Astrocyte of the hippocampus (primary cell): ENCODE measurements around the gene B3GALT5.
A peak's percentile ranks its signal among the peaks of the same experiment; 100 is the strongest.

ENCODE experiments used
- DNase-seq: peaks from one replicate; pipeline ENCODE4 v3.0.0; 2011; ENCODE audit warnings: low read depth, low spot score

B3GALT5 gene

DNA sequence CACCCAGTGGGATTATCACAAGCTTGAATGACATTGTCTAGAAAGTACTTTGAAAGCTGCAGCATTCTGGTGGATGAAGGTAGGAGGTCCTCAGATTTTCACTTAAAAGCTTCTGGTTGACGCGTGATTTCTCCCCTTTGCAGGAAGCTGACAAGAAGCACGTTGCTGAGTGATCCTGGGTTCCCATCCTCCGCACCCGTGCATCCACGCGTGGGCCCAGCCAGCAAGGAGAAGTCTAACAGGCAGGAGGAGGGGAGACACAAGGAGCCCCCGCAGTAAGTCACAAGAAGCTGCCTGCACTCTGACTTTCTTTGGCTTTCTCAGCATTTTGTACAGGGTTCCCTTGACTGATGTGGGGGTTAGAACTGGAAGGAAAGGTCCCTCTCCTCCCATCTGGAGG is 7.8 kb upstream of the B3GALT5 start:
- DNase-seq: no peak

DNA sequence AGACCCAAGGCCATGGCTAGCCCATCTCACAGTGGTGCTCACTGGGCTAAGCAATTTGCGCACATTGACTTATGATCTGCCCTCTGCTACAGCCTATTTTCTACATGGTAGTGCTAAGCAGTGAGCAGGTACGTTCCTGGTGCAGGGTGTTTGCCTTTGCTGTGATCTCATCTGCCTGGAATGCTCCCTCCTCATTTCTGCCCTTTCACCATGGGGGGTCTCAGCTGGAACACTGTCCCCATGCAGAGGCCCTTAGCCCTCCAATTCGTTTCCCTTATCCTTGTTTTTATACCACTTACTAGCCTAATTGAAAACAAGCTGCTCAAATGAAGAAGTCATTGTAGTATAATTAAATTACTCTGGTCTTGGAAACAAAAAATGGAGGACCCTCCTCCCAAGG is 2.0 kb upstream of the B3GALT5 start:
- peak; percentile 55 for DNase-seq

DNA sequence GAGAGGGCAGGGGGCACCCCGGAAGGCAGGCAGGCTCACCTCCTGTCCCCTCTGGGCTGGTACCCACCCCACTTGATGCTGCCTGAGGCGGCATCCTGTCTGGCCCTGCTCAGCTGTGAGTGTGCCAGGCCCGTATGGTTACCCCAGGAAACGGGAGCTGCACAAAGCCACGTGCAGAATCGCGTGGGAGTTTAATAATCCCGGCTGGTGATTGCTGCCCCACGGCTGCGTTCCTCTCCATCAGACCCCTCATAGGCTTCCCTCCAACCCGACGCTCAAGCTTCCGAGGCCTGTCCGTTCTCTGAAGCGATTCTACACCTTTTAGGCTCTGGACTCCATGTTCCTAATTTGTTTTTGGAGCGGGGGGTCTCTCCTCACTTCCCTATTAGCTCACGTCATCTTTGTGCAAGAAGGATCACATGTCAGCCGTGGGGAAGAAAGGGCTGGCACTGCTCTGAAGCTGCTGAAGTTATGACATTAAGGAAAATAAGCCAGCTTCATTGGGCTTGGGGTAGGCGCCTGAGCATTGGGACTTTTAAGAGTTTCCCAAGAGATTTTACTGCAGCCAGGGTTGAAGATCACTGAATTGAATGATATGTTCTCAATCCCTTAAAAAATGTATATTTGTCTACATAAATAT is 1.1 kb upstream of the B3GALT5 start:
- peak; percentile 26 for DNase-seq

DNA sequence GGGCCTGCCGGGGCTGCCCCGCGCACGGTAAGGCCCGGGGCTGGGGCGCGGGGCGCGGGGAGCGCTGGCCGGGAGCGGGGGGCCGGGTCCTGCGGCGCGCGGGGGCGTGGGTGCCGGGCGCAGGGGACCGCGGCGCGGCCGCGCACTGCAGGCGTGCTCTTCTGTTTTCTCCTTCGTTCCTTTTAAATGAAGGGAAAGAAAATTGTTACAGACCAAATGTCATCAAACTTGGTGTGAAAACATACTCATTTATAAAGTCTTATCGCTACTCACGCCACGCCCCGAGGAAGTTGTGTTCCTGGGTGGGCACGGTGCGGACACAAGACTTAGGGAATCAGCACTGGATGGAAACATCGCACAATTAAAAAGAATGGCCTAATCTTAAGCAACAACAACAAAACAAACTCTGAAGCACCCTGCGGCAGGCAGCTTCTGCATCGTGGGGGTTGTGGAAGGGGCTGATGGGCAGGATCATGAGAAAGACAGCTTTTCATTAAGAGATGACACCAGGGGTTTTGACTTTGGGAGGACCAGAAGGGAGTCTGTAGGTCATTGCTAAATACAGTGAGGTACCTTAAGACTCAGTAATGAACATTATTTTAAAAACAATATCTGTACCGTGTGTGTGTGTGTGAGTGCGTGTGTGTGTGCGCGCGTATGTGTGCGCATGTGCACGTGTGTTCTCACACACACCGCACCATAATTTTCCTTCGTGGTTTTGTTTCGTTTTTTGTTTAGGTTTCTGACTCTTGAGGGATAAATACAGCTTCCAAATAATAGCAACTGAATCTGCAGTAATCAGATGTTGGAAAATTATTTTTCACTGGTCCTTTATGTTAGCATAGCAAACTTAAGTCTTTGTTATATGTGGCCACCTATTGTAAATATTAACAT is 548 bp downstream of the B3GALT5 start:
- DNase-seq: peak; percentile 38

DNA sequence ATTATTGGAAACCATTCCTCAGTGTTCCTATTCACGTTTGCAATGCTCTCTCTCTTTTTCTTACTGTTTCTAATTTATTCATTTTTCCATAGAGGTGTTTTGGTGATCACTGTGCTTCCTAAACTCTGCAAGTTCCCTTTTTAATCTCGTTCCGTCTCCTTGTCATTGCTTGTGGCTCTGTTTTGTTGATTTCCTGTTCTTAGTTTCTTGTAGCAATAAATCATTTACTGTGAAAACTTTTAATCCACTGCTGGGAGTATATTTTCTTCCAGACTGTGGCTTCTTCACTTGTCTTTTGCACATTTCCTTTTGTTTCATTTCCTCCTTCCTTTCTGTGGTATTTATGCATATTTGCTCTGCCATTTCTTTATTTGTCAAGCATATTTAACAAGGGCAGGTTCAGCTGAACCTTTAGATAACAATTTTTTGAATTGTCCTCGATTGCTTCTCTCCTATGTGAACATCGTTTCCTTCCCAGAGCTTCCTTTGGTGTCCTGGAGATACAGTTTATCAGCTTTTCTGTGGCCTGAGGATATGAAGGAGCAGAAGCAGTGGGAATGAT is 3.6 kb downstream of the B3GALT5 start:
- DNase-seq: no peak

DNA sequence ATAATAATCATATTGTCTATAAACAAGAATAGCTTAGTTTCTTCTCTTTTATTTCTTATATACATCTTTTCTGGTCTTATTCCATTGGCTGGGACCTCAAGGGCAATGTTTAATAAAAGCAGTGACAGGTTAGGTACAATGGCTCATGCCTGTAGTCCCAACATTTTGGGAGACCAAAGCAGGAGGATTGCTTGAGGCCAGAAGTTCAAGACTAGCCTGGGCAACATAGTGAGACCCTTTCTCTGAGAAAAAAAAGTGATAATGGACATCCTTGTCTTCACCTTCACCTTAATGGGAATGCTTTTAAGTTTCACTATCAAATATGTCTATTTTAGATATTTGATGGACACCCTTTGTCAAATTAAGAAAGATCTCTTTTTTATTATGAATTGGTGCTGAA is 8.1 kb downstream of the B3GALT5 start:
- no peak for DNase-seq

DNA sequence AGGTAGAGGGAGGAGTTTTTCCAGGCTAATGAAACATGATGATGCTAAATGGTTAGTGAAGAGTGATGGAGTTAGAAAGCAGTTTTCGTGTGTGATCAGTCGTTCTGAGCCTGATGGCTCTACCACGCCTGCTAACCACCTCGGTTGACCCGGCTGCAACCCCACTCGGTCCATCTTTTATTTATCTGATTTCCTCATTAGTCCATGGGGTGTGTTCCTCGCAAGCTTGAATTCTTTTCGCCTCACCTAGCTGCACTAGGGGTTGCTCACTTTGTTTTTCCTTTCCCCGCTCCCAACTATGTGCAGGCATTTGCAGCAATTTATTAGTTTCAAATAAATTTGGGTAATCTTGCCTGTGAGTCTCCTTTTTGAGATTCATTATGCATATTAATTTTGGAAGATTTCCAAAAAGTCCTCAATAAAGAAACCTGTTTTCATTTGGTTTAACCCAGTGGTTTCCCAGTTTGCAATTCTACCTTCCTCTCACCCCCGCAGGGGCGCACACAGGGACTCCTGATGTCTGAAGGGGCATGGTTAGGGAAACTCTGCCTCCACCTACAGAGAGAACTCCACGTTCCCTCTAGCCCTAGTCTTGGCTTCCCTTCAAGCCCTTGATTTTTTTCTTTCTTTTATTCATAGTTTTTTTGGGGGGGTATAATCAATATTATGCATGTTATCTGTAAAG is 12.6 kb downstream of the B3GALT5 start:
- no peak for DNase-seq

DNA sequence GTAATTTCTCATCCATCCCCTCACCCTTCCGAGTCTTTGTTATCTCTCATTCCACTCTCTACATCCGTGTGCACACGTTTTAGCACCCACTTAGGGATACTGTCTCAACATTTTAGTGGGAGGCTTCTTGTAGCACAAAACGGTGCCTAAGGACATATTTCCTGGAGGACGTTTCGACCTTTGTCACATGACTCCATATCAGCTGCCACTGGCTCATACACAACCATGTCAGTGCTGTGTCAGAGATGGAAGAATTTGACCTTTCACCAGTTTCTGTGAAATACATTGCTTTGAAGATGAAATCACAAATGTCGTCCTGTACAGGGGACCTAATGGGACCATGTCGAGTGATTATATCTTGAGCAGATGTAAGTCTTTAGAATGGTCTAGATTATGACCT is 15.6 kb downstream of the B3GALT5 start:
- no peak for DNase-seq

DNA sequence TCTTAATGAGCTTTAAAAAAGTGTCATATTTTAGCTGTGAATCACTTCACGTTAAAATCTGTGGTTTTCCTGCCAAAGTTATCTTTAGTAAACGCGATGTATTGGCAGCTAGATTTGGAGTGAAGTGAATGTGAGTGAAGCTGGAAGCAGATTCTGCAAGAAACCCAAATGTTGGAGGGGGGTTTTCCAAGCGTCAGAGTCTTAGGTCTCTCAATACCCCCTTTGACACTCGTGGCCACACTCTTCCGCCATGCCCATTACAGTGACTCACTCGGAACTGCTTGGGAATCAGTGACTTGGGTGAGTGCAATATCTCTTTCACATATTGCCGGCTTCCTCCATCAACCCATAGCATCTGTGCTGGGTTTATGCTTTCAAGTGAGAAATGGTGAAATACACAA is 17.5 kb downstream of the B3GALT5 start:
- DNase-seq: peak; percentile 62

DNA sequence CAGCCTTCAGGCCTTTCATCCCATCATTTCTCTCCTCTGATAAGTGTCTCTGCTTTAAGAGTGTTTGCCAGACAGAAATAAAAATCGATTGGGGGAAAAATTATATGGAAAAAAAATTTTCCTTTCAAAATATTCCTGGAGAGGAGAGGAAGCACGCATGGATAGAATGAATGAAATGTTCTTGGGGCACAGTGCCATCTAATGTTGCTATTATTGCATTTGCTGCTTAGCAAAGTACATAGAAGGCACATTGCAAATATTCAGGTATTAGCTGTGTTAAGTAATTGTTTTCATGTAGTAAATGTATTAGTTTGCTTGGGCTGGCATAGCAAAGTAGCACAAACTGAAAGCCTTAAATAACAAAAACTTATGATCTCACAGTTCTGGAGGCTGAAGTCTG is 18.1 kb downstream of the B3GALT5 start:
- DNase-seq: peak; percentile 48

DNA sequence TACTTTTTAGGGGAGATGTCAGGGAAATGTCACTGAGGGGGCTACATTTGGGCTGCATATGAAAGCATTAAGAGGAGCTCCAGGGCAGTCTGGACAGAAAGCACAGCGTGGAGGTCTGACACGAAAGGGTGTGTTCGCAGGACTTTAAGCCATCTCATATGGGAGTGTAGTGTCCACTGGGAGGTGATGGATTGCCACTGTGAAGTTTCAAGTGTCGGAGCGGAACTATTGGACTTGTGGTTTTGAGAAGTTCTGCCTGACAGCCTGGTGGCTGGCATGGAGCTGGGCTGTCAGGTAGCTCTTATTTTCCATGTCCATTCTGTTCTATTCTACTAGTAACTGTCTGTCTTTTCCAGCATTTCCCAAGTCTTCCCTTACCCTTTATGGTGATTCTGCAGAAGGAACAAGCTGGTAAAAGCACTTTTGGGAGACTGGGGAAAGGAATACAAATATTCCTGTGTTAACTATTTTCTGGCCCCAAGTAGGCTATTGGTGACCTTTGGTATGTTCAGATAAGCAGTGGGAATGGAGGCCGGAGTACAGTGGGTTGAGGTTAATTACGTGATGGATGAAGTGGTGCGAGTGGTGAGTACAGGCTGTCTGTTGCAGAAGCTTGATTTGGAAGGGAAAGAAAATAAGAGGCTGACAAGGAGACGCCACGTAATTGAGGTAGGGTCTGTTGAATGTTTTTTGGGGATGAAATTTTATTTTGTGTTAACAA is 19.3 kb downstream of the B3GALT5 start:
- DNase-seq: no peak

DNA sequence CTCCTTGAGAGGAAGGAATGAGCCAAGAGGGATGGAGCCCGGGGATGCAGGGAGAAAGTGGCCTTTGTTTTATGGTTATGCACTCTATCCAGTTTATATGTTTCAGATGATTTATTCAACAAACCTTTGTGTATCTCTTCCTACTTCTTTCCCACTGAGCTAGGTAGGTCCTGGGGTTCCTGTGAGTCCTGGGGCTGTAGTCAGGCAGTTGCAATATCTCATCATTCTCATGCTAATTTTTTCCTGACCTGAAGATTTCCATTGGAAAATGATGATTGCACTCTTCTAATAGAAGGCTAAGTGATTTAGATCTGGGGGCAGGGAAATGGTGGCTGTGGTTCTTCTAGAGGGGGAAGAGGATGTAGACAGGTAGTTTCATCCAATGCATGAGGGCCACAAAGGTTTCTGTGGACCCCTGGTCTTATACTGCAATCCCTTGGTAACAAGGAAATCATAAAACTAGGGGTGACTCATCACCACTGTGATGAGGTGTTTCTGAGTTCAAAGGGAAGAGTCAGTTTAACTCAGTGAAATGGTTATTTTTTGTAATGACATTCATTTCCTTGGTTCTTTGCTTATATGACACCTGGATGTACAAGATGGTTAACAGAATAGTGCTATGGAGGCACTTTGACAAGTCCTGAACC is 20.2 kb downstream of the B3GALT5 start:
- DNase-seq: peak; percentile 58

DNA sequence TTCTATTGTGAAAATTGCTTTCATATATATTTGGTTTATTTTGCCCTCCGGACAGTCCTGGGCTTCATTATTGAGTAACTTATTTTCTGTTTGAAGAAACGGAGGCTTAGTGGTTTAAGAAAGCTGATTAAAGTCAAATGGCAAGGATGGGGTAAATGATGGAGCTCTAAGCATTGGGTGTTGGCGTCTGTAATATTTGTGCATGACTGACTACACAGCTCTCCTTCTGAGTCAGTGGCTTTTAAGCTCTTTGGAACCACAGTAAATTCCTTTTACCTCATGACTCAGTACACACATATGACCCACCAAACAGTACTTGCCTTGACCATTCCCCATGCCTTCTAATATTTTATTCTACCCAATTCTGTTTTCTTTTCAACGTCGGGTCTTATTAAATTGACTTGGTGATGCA is 21.0 kb downstream of the B3GALT5 start:
- peak; percentile 93 for DNase-seq

DNA sequence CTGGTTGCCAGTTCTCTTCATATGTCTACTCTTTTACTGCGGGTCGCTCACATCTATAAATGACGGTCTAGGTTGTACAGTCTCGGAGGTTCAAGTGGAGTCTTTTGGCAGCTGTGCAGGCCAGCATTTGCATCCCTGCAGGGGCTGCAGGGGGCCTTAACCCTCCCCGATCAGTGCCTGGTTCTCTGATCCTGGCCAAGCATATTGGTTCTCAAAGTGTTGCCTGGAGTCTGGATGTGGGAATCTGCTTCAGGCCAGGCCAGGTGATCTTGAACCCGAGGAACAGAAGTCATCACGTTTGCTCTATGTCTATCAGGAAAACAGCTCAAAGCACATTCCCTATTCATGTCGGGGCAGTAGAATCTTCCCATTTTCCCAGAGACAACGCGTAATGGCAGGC is 21.8 kb downstream of the B3GALT5 start:
- DNase-seq: no peak

DNA sequence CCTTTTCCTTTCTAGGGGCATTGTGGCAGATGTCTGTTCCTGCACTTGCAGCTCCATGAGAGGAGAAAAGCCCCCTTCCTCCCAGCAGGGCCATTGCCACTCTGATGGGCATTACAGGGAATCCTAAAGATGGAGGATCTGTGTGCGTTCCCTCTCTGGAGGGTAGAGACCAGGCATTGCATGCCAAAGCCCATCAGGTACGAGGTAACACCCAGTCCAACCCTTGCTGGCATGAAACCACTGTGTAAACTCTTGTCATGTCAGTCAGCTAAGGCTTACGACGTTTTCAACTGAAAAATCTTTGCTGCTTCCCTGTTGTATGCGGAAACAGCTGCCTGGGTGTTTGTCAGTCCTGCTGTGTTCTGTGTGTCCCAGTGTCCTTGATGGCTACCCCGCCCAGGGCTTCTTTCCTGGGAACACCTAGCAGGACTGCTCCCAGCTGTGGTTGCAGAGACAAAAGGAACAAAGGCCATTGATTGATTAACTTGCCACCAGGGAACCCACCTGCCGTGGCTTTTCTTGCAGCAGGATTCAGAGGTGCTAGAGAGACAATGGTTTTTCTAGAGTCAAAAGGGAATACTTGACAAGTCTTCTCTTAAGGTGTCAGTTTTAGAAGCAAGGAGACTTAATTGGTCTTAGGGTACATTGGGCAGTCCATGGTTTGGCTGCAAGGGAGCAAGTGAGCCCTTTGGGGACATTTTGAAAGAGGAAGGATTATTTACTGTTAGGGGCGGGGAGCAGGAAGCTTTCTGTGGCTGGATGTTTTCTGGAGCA is 24.6 kb downstream of the B3GALT5 start:
- DNase-seq: no peak

DNA sequence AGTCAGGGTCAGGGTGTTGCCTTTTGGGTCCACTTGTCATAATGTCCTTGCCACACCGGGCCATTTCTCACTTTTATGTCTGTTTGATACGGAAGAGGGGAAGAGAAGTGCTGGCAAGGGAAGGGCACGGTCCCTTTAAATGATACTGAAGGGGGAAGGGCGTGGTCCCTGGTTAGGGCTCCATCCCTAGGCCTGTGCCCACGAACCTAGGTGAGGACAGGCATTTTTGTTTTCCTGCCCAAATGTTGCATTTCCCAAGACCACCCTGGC is 25.2 kb downstream of the B3GALT5 start:
- DNase-seq: no peak

DNA sequence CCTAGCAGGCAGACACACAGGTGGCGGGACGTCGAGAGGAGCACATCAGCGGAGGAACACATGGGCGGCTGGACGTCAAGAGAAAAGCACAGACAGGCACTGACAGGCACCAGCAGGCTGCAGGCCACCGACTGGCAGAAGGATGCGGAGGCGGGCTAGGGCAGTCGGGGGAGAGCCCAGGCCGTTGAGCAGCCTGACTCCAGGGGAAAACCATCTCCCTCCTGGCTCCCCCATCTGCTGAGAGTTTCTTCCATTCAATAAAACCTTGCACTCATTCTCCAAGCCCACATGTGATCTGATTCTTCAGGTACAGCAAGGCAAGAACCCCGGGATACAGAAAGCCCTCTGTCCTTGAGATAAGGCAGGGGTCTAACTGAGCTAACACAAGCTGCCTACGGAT is 25.5 kb downstream of the B3GALT5 start:
- no peak for DNase-seq

DNA sequence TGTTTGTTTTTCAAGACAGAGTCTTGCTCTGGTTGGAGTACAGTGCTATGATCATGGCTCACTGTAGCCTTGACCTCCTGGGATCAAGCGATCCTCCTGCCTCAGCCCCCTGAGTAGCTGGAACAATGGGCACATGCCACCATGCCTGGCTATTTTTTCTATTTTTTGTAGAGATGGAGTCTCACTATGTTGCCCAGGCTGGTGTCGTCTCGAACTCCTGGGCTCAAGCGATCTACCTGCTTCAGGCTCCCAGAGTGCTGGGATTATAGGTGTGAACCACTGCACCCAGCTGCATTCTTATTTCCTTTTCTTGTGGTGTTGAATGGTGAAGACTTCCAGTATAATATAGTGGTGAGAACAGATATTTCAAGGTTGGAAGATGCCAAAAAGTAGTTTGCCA is 28.0 kb downstream of the B3GALT5 start:
- no peak for DNase-seq

DNA sequence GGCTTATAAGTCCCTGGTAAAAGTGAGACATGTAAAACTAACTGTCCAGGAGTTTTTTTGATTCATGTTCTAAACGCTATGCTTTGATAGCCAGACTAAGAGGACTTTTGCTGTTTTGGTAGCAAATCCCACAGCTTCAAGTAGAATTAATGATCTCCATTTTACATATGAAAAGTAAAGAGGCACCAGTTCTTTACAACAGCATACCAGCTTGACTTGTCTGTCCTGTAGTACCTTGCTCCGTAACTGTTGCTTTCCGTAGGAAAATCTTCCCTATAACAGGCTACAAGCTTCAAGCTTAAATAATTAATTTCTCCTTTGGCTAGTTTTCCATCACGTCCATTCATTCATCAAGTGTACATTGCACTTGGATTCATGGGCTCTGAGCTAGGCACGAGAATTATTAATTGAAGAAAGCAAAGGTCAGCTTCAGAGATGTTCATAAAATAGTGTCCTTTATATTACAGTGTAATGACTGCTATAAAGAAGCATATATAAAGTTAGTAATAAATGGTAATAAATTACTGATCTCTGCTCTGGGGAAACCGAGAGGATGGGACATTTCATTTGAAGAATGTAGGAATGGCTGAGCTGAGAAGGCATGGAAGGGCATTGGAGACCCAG is 29.2 kb downstream of the B3GALT5 start:
- no peak for DNase-seq

DNA sequence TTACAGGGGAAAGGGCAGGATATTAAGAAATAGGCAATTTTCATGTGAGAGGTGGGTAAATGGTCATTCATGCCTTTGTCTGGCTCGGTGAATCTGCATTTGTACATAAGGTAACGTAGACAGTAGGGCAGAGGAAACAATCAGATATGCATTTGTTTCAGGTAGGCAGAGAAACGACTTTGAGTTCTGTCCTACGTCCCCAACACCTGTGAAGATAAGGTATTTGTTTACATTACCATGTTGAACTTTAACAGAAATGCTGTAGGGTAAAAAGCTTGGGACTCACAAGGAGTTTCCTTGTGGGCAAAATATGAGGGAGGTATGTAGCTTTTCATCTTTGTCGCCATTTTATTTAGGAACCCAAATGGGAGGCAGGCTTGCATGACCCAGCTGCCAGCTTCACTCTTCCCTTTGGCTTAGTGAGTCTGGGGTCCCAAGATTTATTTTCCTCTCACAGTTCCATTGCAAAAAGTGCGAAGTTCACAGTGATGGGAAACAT is 31.4 kb downstream of the B3GALT5 start:
- no peak for DNase-seq
